Measurements from ENCODE around the gene TLE1.

The TLE1 gene

GRCh38 chr9:81665322-81665871 is 23.9 kb downstream of the TLE1 start:
- no peak for TF ChIP-seq CTCF (conservative IDR thresholded peaks at IDR 0.05; ENCODE audit: low read depth, low read length)
- H3K4me3 ChIP-seq (ENCODE audit: low read length), result no peak overlapping the region
- no peak for DNase-seq (ENCODE audit: low read depth)

GRCh38 chr9:81664638-81665222 is 24.6 kb downstream of the TLE1 start:
- DNase-seq (ENCODE audit: low read depth), result no peak
- TF ChIP-seq CTCF (conservative IDR thresholded peaks at IDR 0.05; ENCODE audit: low read depth, low read length), result no peak
- no peak overlapping the region for H3K4me3 ChIP-seq (ENCODE audit: low read length)

GRCh38 chr9:81661339-81661738 is 28.0 kb downstream of the TLE1 start:
- no peak overlapping the region for H3K4me3 ChIP-seq (ENCODE audit: low read length)
- DNase-seq (ENCODE audit: low read depth), result peak; percentile 39
- TF ChIP-seq CTCF (conservative IDR thresholded peaks at IDR 0.05; ENCODE audit: low read depth, low read length), result no peak

- DNase-seq (ENCODE audit: low read depth), result no peak
- no peak for TF ChIP-seq CTCF (conservative IDR thresholded peaks at IDR 0.05; ENCODE audit: low read depth, low read length)
- H3K4me3 ChIP-seq (ENCODE audit: low read length), result no peak overlapping the region
These were observed 32.4 kb downstream of the TLE1 start for GRCh38 chr9:81656871-81657337.

- no peak for TF ChIP-seq CTCF (conservative IDR thresholded peaks at IDR 0.05; ENCODE audit: low read depth, low read length)
- H3K4me3 ChIP-seq (ENCODE audit: low read length), result no peak overlapping the region
- DNase-seq (ENCODE audit: low read depth), result no peak
These were observed 33.3 kb downstream of the TLE1 start for GRCh38 chr9:81656004-81656403.

GRCh38 chr9:81653240-81653639 is 36.1 kb downstream of the TLE1 start:
- no peak for TF ChIP-seq CTCF (conservative IDR thresholded peaks at IDR 0.05; ENCODE audit: low read depth, low read length)
- DNase-seq (ENCODE audit: low read depth), result no peak
- no peak overlapping the region for H3K4me3 ChIP-seq (ENCODE audit: low read length)

GRCh38 chr9:81652058-81652687 is 37.2 kb downstream of the TLE1 start:
- H3K4me3 ChIP-seq (ENCODE audit: low read length), result no peak overlapping the region
- no peak for DNase-seq (ENCODE audit: low read depth)
- no peak for TF ChIP-seq CTCF (conservative IDR thresholded peaks at IDR 0.05; ENCODE audit: low read depth, low read length)
